NCI-H2081 (cell line): ENCODE measurements around the gene ABT1.

ENCODE experiments used
- DNase-seq, 2 experiments: peaks; one replicate each; lab custom pipeline; 2025; lab: John Stamatoyannopoulos, UW

The ABT1 gene

GRCh38 chr6:26575494-26575939 is 21.2 kb upstream of the ABT1 start:
- no peak for DNase-seq

DNA sequence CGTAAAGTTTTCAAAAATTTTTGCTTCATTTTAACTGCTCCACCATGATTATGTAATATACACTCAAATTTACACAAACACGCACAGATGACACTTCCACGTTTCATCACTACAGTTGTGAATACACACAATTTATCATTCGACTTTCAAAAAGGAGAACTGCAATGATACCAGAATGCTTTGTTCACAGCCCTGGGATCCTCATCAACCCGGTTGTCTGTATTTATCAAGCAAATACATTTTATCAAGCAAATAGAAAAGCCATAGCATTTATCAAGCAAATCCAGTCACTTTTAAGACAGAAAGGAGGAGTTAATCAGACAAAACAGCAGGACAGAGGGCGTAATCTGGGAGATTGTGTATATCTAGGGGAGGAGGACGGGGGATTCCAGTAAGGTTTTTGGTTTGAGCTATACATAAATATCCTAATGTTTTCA is 20.3 kb upstream of the ABT1 start:
- DNase-seq: no peak

DNA sequence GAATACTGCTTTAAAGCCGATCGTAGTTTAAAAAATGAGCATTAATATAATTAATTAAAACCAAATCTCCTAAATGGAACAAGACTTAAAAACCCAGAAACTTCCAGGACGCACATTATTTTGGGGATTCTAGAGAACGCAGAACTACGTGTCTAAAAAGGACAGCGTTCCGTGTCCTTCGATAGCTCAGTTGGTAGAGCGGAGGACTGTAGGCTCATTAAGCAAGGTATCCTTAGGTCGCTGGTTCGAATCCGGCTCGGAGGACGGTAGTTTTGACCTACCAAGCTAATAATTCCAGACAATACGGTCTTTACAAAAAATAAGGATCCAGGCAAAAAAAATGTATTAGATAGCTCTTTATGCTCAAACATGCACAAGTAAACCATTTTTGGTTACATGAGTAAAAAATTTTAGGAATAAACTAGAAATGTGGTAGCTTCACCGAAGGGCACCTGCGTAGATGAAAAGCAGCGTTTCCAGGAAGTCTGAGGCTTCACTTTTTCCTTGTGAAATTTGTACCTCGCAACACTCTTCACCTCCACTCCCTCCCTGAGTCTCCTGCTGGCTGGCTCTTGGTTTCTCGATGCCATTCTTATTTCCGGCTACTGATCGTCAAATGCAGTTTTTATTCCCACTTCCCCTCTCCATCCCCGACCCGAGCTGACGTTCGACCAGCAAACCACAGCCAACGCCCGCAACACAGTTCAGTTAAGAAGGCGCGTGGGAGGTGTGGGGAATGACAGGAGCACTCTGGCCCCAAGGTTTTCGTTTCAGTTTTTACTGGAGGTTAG is 19.6 kb upstream of the ABT1 start:
- DNase-seq: peak in 1 of 2 experiments; percentile 6

- DNase-seq: no peak
These were observed 19.1 kb upstream of the ABT1 start for GRCh38 chr6:26577720-26578072.

- DNase-seq: no peak
These were observed 18.5 kb upstream of the ABT1 start for GRCh38 chr6:26578279-26578678.

GRCh38 chr6:26578741-26579140 is 18.0 kb upstream of the ABT1 start:
- no peak for DNase-seq

DNA sequence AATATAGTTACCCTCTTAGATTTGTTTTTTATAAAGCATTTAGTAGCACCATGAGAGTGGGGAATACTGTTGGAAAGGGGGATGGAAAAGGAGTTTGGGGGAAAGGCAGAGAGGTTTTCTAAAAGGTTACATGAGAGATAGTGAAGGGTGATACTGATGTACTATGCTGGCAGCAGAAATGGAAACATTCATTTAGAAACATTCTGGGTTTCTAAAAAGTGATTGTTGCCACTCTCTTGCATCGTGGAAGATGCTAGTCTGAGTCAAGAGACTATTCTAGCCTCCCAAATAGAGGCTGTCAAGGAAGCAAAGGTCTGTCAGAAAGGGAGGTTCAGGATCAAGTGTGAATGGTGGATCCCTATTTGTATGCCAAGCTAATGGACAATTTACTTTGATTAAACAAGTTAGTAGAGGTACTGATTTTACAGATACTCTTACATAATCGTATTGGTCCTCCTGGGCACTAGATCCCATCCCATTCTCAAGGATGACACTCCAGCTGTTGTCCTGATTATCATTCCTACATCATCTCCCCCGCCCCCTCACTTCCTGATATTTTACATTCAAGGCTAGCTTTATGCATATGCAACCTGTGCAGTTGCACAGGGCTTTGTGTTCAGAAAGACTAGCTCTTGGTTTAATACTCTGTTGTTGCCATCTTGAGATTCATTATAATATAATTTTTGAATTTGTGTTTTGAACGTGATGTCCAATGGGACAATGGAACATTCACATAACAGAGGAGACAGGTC is 15.4 kb upstream of the ABT1 start:
- no peak for DNase-seq

DNA sequence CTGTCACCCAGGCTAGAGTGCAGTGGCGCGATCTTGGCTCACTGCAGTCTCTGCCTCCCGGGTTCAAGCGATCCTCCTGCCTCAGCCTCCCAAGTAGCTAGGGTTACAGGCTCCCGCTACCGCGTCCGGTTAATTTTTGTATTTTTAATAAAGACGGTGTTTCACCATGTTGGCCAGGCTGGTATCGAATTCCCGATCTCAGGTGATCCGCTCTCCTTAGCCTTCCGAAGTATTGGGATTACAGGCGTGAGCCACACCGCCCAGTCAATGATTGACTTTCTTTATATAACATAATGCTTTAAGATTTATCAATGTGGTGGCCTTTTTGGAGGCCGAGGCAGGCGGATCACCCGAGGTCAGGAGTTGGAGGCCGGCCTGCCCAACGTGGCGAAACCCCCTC is 7.8 kb upstream of the ABT1 start:
- DNase-seq: no peak

DNA sequence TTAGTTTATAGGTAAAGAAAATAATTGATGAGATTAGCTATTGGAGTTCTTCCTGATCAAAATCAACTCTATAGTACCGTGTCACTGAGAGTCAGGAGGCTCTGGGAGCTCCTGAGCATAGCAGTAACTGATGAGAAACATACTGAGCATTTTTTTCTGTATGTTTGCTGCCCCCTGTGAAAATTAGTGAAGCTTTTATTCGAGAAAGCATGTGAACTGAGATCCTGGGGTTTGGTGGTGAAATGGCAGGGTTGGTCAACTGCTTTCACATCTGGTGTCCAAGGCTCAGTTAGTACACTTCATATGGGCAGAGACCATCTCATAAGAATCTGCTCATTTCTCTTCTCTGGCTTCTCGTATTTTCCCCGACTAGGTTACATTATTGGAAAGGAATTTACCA is 4.1 kb upstream of the ABT1 start:
- no peak for DNase-seq

GRCh38 chr6:26593278-26594130 is 3.2 kb upstream of the ABT1 start:
- DNase-seq: no peak

- no peak for DNase-seq
These were observed 2.6 kb upstream of the ABT1 start for GRCh38 chr6:26594131-26594498.

DNA sequence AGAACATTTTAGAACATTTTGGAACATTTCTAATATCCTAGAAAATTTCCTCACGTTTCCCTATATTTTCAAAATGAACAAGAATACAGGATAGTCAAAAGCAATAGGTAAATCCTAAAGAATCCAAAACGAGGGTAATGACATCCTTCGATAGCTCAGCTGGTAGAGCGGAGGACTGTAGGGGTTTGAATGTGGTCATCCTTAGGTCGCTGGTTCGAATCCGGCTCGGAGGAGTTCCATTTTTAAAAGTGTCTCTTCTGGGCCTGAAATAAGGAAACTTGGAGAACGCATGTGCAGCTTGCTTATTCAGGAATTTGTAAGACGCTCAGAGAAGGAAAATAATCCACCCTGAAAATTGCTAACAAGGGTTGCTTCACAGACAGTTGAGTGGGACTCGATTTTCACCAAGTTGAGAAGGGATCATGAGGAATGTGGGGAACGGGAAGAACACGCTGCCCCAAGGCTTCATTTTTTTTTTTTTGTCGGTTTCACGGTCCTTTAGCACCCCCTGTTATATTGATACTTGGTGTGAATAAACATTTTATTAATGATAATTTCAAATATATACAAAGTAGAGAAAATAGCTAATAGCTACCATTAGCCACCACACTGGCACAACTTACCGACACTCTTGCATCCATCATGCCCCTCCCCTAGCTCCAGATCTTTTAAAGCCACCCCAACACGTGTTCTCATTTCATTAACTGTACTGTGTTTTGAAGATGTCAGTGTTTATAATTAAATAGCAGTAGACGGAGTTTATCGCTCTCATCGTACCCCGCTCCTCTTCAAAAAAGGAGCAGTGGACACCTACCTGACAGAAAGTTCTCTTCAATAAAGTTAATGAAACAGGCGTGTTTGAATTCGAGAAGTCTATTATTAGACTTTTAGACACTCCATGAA is 1.8 kb upstream of the ABT1 start:
- DNase-seq: peak; percentile 63 to 77

GRCh38 chr6:26595669-26596269 is 984 bp upstream of the ABT1 start:
- peak; percentile 90 to 92 for DNase-seq

GRCh38 chr6:26597389-26597766 is 625 bp downstream of the ABT1 start:
- no peak for DNase-seq

DNA sequence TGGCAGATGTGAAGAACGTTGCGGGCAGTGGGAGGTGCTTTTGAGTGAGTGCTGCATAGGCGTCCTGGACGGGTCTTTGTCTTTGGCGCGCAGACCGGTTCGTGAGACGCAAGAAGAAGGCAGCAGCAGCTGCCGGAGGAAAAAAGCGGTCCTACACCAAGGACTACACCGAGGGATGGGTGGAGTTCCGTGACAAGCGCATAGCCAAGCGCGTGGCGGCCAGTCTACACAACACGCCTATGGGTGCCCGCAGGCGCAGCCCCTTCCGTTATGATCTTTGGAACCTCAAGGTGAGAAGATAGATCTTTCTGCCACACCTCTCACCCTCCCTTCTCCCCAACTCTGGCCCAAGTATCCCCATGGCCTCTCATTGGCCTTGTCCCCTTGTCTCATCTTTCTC is 1.1 kb downstream of the ABT1 start:
- peak in 1 of 2 experiments; percentile 42 for DNase-seq

- peak in 1 of 2 experiments; percentile 65 for DNase-seq
These were observed 1.5 kb downstream of the ABT1 start for GRCh38 chr6:26598267-26598666.

GRCh38 chr6:26599134-26599533 is 2.4 kb downstream of the ABT1 start:
- DNase-seq: no peak

GRCh38 chr6:26599591-26599990 is 2.8 kb downstream of the ABT1 start:
- DNase-seq: no peak

DNA sequence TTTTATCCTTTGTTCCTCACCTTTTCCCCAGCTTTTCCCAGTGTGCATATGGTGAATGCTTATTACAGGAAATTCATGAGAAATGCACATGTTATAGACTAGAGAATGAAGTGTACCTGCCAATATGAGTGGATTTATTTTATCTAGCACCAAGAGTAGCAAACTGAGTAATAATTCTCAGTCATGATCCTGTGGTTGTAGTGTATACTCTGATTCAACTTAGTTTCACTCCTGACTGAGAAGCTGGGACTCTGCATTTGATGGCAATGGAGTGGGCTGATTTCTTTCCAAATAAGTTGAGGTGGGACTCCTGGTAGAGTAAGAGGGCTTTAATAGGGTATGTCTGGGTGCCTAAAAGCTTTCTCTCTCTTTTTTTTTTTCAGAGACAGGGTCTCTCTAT is 4.0 kb downstream of the ABT1 start:
- DNase-seq: no peak

DNA sequence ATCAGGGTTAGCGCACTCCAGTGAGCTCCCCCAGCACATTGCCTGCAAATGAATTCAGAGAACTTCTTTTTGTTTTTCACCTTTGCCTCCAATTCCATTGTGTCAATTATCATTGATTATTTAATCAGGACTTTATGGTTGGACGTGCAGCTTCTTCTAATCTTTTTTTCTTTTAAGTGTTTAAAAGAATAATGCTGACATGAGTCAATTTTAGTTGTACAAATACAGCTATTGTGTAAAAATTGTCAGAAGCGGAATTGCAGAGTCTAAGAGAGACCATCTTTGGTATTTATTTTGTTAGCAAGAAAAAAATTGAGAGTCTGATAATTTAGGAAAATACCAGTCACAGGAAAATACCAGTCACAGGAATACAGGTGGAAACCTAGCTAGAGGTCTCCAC is 5.5 kb downstream of the ABT1 start:
- DNase-seq: no peak

- no peak for DNase-seq
These were observed 7.3 kb downstream of the ABT1 start for GRCh38 chr6:26604026-26604425.
